ENCODE data around the gene SCN3A.

The SCN3A gene

GRCh38 chr2:165112133-165112573 lies 91.7 kb downstream of the SCN3A start:
- H3K36me3 ChIP-seq (ENCODE audit: control insufficient read depth, insufficient read depth, low read length) = no peaks in the 10 kb centered on the region
- peaks cover 6% of the 10 kb centered on the region for H3K4me1 ChIP-seq (ENCODE audit: control insufficient read depth, insufficient read depth, low read length)
- no peaks in the 10 kb centered on the region for H3K9me3 ChIP-seq (ENCODE audit: control insufficient read depth, insufficient read depth, low read length)
- no peak overlapping the region for H3K9ac ChIP-seq (ENCODE audit: low read depth, low read length)
- H3K27me3 ChIP-seq (ENCODE audit: control insufficient read depth, insufficient read depth, low read length) = no peaks in the 10 kb centered on the region
- no peak overlapping the region for H3K27ac ChIP-seq (ENCODE audit: low read depth, low read length)
- no peak overlapping the region for H3K4me3 ChIP-seq (ENCODE audit: low read depth, low read length)

- Histone ChIP-seq H3K27ac (ENCODE audit: low read depth, low read length) (no peak overlapping the region), H3K4me1 (ENCODE audit: control insufficient read depth, insufficient read depth, low read length) (peaks cover 6% of the 10 kb centered on the region), H3K4me3 (ENCODE audit: low read depth, low read length) (no peak overlapping the region), H3K9me3 (ENCODE audit: control insufficient read depth, insufficient read depth, low read length) (no peaks in the 10 kb centered on the region), H3K36me3 (ENCODE audit: control insufficient read depth, insufficient read depth, low read length) (no peaks in the 10 kb centered on the region), H3K9ac (ENCODE audit: low read depth, low read length) (no peak overlapping the region), H3K27me3 (ENCODE audit: control insufficient read depth, insufficient read depth, low read length) (no peaks in the 10 kb centered on the region)
Measured at GRCh38 chr2:165110394-165110793, 93.5 kb downstream of the SCN3A start.

- Histone ChIP-seq H3K4me3 (ENCODE audit: low read depth, low read length) (no peak overlapping the region), H3K9ac (ENCODE audit: low read depth, low read length) (no peak overlapping the region), H3K4me1 (ENCODE audit: control insufficient read depth, insufficient read depth, low read length) (peaks cover 6% of the 10 kb centered on the region), H3K9me3 (ENCODE audit: control insufficient read depth, insufficient read depth, low read length) (no peaks in the 10 kb centered on the region), H3K27ac (ENCODE audit: low read depth, low read length) (no peak overlapping the region), H3K27me3 (ENCODE audit: control insufficient read depth, insufficient read depth, low read length) (no peaks in the 10 kb centered on the region), H3K36me3 (ENCODE audit: control insufficient read depth, insufficient read depth, low read length) (no peaks in the 10 kb centered on the region)
Measured at GRCh38 chr2:165109915-165110314, 93.9 kb downstream of the SCN3A start.

- Histone ChIP-seq H3K27ac (ENCODE audit: low read depth, low read length) (no peak overlapping the region), H3K9ac (ENCODE audit: low read depth, low read length) (no peak overlapping the region), H3K9me3 (ENCODE audit: control insufficient read depth, insufficient read depth, low read length) (no peaks in the 10 kb centered on the region), H3K4me3 (ENCODE audit: low read depth, low read length) (no peak overlapping the region), H3K36me3 (ENCODE audit: control insufficient read depth, insufficient read depth, low read length) (no peaks in the 10 kb centered on the region), H3K4me1 (ENCODE audit: control insufficient read depth, insufficient read depth, low read length) (no peaks in the 10 kb centered on the region), H3K27me3 (ENCODE audit: control insufficient read depth, insufficient read depth, low read length) (no peaks in the 10 kb centered on the region)
Measured at GRCh38 chr2:165105926-165106325, 97.9 kb downstream of the SCN3A start.

GRCh38 chr2:165087933-165088901 lies 115.6 kb downstream of the SCN3A start:
- Histone ChIP-seq H3K4me1 (ENCODE audit: control insufficient read depth, insufficient read depth, low read length) (peaks cover 6% of the 10 kb centered on the region; the same call in 1 of the 2 replicates), H3K36me3 (ENCODE audit: control insufficient read depth, insufficient read depth, low read length) (no peaks in the 10 kb centered on the region), H3K27ac (ENCODE audit: low read depth, low read length) (no peak overlapping the region), H3K9ac (ENCODE audit: low read depth, low read length) (no peak overlapping the region), H3K27me3 (ENCODE audit: control insufficient read depth, insufficient read depth, low read length) (no peaks in the 10 kb centered on the region), H3K4me3 (ENCODE audit: low read depth, low read length) (no peak overlapping the region), H3K9me3 (ENCODE audit: control insufficient read depth, insufficient read depth, low read length) (no peaks in the 10 kb centered on the region)

GRCh38 chr2:165086337-165086736 lies 117.5 kb downstream of the SCN3A start:
- no peaks in the 10 kb centered on the region for H3K27me3 ChIP-seq (ENCODE audit: control insufficient read depth, insufficient read depth, low read length)
- no peak overlapping the region for H3K27ac ChIP-seq (ENCODE audit: low read depth, low read length)
- no peaks in the 10 kb centered on the region for H3K9me3 ChIP-seq (ENCODE audit: control insufficient read depth, insufficient read depth, low read length)
- H3K4me1 ChIP-seq (ENCODE audit: control insufficient read depth, insufficient read depth, low read length) = no peaks in the 10 kb centered on the region
- no peak overlapping the region for H3K4me3 ChIP-seq (ENCODE audit: low read depth, low read length)
- no peak overlapping the region for H3K9ac ChIP-seq (ENCODE audit: low read depth, low read length)
- H3K36me3 ChIP-seq (ENCODE audit: control insufficient read depth, insufficient read depth, low read length) = no peaks in the 10 kb centered on the region

- Histone ChIP-seq H3K9ac (ENCODE audit: low read depth, low read length) (no peak overlapping the region), H3K4me3 (ENCODE audit: low read depth, low read length) (no peak overlapping the region), H3K27me3 (ENCODE audit: control insufficient read depth, insufficient read depth, low read length) (no peaks in the 10 kb centered on the region), H3K36me3 (ENCODE audit: control insufficient read depth, insufficient read depth, low read length) (no peaks in the 10 kb centered on the region), H3K4me1 (ENCODE audit: control insufficient read depth, insufficient read depth, low read length) (no peaks in the 10 kb centered on the region), H3K9me3 (ENCODE audit: control insufficient read depth, insufficient read depth, low read length) (no peaks in the 10 kb centered on the region), H3K27ac (ENCODE audit: low read depth, low read length) (no peak overlapping the region)
Measured at GRCh38 chr2:165083326-165083725, 120.5 kb downstream of the SCN3A start.

- H3K9ac ChIP-seq (ENCODE audit: low read depth, low read length) = no peak overlapping the region
- H3K9me3 ChIP-seq (ENCODE audit: control insufficient read depth, insufficient read depth, low read length) = no peaks in the 10 kb centered on the region
- H3K36me3 ChIP-seq (ENCODE audit: control insufficient read depth, insufficient read depth, low read length) = no peaks in the 10 kb centered on the region
- H3K27ac ChIP-seq (ENCODE audit: low read depth, low read length) = no peak overlapping the region
- H3K4me1 ChIP-seq (ENCODE audit: control insufficient read depth, insufficient read depth, low read length) = no peaks in the 10 kb centered on the region
- H3K27me3 ChIP-seq (ENCODE audit: control insufficient read depth, insufficient read depth, low read length) = no peaks in the 10 kb centered on the region
- H3K4me3 ChIP-seq (ENCODE audit: low read depth, low read length) = no peak overlapping the region
Measured at GRCh38 chr2:165082479-165082878, 121.4 kb downstream of the SCN3A start.

GRCh38 chr2:165081276-165081675 lies 122.6 kb downstream of the SCN3A start:
- Histone ChIP-seq H3K9ac (ENCODE audit: low read depth, low read length) (no peak overlapping the region), H3K4me3 (ENCODE audit: low read depth, low read length) (no peak overlapping the region), H3K27me3 (ENCODE audit: control insufficient read depth, insufficient read depth, low read length) (no peaks in the 10 kb centered on the region), H3K9me3 (ENCODE audit: control insufficient read depth, insufficient read depth, low read length) (no peaks in the 10 kb centered on the region), H3K4me1 (ENCODE audit: control insufficient read depth, insufficient read depth, low read length) (no peaks in the 10 kb centered on the region), H3K36me3 (ENCODE audit: control insufficient read depth, insufficient read depth, low read length) (no peaks in the 10 kb centered on the region), H3K27ac (ENCODE audit: low read depth, low read length) (no peak overlapping the region)

- H3K27ac ChIP-seq (ENCODE audit: low read depth, low read length) = no peak overlapping the region
- H3K4me3 ChIP-seq (ENCODE audit: low read depth, low read length) = no peak overlapping the region
- no peaks in the 10 kb centered on the region for H3K36me3 ChIP-seq (ENCODE audit: control insufficient read depth, insufficient read depth, low read length)
- H3K9me3 ChIP-seq (ENCODE audit: control insufficient read depth, insufficient read depth, low read length) = peaks cover 10% of the 10 kb centered on the region
- no peaks in the 10 kb centered on the region for H3K4me1 ChIP-seq (ENCODE audit: control insufficient read depth, insufficient read depth, low read length)
- no peak overlapping the region for H3K9ac ChIP-seq (ENCODE audit: low read depth, low read length)
- no peaks in the 10 kb centered on the region for H3K27me3 ChIP-seq (ENCODE audit: control insufficient read depth, insufficient read depth, low read length)
Measured at GRCh38 chr2:165079432-165079831, 124.4 kb downstream of the SCN3A start.

GRCh38 chr2:165078913-165079312 lies 124.9 kb downstream of the SCN3A start:
- H3K27me3 ChIP-seq (ENCODE audit: control insufficient read depth, insufficient read depth, low read length) = no peaks in the 10 kb centered on the region
- H3K9me3 ChIP-seq (ENCODE audit: control insufficient read depth, insufficient read depth, low read length) = peaks cover 15% of the 10 kb centered on the region
- no peaks in the 10 kb centered on the region for H3K36me3 ChIP-seq (ENCODE audit: control insufficient read depth, insufficient read depth, low read length)
- H3K4me3 ChIP-seq (ENCODE audit: low read depth, low read length) = no peak overlapping the region
- no peak overlapping the region for H3K27ac ChIP-seq (ENCODE audit: low read depth, low read length)
- H3K4me1 ChIP-seq (ENCODE audit: control insufficient read depth, insufficient read depth, low read length) = no peaks in the 10 kb centered on the region
- no peak overlapping the region for H3K9ac ChIP-seq (ENCODE audit: low read depth, low read length)
